ENCODE results near the gene RPS21. TPM values are rescaled to one million over a fixed set of nuclear protein-coding genes. Genes with fewer than 3 reads are reported as not detected.

RPS21 gene
- total RNA-seq, 1 experiment from 2014 or later = 2,488 TPM

DNA sequence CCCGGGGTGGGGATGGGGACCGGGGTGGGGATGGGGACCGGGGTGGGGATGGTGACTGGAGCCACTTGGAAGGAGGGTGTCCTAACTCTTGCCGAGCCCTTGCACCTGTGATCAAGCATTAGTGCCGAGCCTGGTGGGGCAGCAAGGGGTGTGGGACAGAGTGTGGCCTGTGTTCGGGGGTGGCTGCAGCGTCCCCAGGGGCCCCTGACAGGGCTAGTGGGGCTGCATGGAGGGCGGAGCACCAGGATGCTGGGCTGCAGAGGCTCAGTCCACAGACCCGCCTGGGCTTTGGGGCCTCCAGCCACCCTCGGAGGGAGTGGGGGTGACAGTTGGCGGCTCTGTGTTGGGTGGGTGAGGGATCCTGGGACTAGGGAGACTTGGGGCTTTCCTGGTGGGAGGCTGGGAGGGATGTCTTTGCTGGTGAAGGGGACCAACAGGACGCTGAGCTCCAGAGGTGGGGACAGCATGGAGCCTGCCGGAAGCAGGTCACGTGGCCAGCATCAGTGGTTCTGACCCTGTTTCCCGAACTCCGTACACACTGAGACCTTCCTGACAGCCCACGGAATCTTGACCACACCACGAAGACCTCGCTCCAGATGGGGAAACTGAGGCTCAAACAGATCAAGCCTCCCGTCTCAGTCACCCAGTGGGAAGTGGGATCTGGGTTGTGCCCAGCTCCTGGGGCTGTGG lies 35.9 kb downstream of the RPS21 start (continued):
- TF ChIP-seq POLR2AphosphoS5 (IDR thresholded peaks at IDR 0.05; ENCODE audit: low read depth, low read length) (no peak), YY1 (IDR thresholded peaks at IDR 0.05; ENCODE audit: extremely low read depth, insufficient replicate concordance, low read depth, low read length) (no peak), SRF (IDR thresholded peaks at IDR 0.05; ENCODE audit: low read depth) (no peak), EZH2phosphoT487 (IDR thresholded peaks at IDR 0.05; ENCODE audit: borderline replicate concordance) (no peak), JUND (IDR thresholded peaks at IDR 0.05) (no peak), SIN3A (IDR thresholded peaks at IDR 0.05; ENCODE audit: low read depth) (no peak)
- TF ChIP-seq, protein P1, sequence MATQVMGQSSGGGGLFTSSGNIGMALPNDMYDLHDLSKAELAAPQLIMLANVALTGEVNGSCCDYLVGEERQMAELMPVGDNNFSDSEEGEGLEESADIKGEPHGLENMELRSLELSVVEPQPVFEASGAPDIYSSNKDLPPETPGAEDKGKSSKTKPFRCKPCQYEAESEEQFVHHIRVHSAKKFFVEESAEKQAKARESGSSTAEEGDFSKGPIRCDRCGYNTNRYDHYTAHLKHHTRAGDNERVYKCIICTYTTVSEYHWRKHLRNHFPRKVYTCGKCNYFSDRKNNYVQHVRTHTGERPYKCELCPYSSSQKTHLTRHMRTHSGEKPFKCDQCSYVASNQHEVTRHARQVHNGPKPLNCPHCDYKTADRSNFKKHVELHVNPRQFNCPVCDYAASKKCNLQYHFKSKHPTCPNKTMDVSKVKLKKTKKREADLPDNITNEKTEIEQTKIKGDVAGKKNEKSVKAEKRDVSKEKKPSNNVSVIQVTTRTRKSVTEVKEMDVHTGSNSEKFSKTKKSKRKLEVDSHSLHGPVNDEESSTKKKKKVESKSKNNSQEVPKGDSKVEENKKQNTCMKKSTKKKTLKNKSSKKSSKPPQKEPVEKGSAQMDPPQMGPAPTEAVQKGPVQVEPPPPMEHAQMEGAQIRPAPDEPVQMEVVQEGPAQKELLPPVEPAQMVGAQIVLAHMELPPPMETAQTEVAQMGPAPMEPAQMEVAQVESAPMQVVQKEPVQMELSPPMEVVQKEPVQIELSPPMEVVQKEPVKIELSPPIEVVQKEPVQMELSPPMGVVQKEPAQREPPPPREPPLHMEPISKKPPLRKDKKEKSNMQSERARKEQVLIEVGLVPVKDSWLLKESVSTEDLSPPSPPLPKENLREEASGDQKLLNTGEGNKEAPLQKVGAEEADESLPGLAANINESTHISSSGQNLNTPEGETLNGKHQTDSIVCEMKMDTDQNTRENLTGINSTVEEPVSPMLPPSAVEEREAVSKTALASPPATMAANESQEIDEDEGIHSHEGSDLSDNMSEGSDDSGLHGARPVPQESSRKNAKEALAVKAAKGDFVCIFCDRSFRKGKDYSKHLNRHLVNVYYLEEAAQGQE (IDR thresholded peaks at IDR 0.05; ENCODE audit: low read depth) = no peak

DNA sequence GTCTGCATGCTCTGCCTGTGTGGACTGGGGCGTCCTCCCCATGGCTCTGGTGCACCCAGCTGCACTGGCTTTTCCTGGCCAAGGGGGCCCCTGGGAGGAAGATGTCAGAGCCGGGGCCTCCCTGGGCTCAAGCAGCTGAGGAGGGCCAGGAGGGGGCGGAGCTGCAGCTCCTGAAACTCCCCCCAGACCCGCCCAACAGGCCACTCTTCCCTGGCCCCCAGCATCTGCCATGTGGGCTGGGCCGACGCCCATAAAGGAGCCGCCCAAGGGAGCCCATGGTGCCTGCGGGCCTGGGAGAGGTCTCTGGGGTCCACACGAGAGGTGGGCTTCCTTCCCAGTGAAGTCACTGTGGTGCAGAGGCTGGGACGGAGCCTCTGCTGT lies 36.4 kb downstream of the RPS21 start:
- intact Hi-C loops (cut with micrococcal nuclease) = no loop called here
- Histone ChIP-seq H3K79me2 (ENCODE audit: insufficient read depth, low read length) (no peaks in the 10 kb centered on the region), H3K36me3 (ENCODE audit: control insufficient read depth in 1 of 2, insufficient read depth in 2 of 2, low read length in 2 of 2) (no peaks in the 10 kb centered on the region), H3K4me3 (replicated peaks in 1 of 2; ENCODE audit: low read depth in 1 of 2, low read length in 2 of 2) (no peak overlapping the region), H3K27ac (ENCODE audit: low read depth, low read length) (no peak overlapping the region), H3K9me3 (ENCODE audit: control insufficient read depth in 1 of 2, insufficient read depth in 1 of 2, low read depth in 1 of 2, low read length in 2 of 2) (no peaks in the 10 kb centered on the region), H3K9me2 (ENCODE audit: insufficient read depth) (no peaks in the 10 kb centered on the region), H3K4me2 (ENCODE audit: low read length) (no peak overlapping the region), H3K9ac (ENCODE audit: low read length) (no peak overlapping the region), H2AFZ (ENCODE audit: low read depth, low read length, poor library complexity, severe bottlenecking) (no peak overlapping the region), H4K20me1 (ENCODE audit: insufficient read depth) (no peaks in the 10 kb centered on the region), H3K27me3 (ENCODE audit: insufficient read depth, low read length) (no peaks in the 10 kb centered on the region), H3K4me1 (ENCODE audit: control insufficient read depth in 1 of 2, insufficient read depth in 2 of 2, low read length in 2 of 2) (peaks cover 19 to 29% of the 10 kb centered on the region in 2 experiments)
- ATAC-seq (no peak), DNase-seq (ENCODE audit: low read depth, low spot score) (no peak)
- ChIA-PET CTCF (no interaction called here), POLR2A (no interaction called here), RAD21 (ENCODE audit: low non-redundant PET in 1 of 2, low total read pairs in 2 of 2, uncharacterized antibody in 2 of 2, unreplicated experiment in 2 of 2) (interaction anchor here in 1 of 2 experiments (0.7 kb wide), 1 partner anchor 104 kb away, joined by 3 read pairs; no protein-coding TSS in a partner anchor)
- BruUV-seq (replicated peaks) = no TSS peak
- no peak for TF ChIP-seq TCF7L2 (IDR thresholded peaks at IDR 0.05; ENCODE audit: borderline replicate concordance, extremely low read depth, insufficient read depth, insufficient read length)
- TF ChIP-seq POLR2AphosphoS5 (IDR thresholded peaks at IDR 0.05; ENCODE audit: low read depth, low read length) = no peak
- TF ChIP-seq POLR2A (IDR thresholded peaks at IDR 0.05; ENCODE audit: borderline replicate concordance, extremely low read depth, insufficient read depth, insufficient read length) = no peak
- no peak for TF ChIP-seq SIN3A (IDR thresholded peaks at IDR 0.05; ENCODE audit: low read depth)
- no peak for TF ChIP-seq YY1 (IDR thresholded peaks at IDR 0.05; ENCODE audit: extremely low read depth, insufficient replicate concordance, low read depth, low read length)
- no peak for TF ChIP-seq EZH2phosphoT487 (IDR thresholded peaks at IDR 0.05; ENCODE audit: borderline replicate concordance)
- TF ChIP-seq CEBPB (IDR thresholded peaks at IDR 0.05; ENCODE audit: low read depth) = no peak
- TF ChIP-seq, protein P2, sequence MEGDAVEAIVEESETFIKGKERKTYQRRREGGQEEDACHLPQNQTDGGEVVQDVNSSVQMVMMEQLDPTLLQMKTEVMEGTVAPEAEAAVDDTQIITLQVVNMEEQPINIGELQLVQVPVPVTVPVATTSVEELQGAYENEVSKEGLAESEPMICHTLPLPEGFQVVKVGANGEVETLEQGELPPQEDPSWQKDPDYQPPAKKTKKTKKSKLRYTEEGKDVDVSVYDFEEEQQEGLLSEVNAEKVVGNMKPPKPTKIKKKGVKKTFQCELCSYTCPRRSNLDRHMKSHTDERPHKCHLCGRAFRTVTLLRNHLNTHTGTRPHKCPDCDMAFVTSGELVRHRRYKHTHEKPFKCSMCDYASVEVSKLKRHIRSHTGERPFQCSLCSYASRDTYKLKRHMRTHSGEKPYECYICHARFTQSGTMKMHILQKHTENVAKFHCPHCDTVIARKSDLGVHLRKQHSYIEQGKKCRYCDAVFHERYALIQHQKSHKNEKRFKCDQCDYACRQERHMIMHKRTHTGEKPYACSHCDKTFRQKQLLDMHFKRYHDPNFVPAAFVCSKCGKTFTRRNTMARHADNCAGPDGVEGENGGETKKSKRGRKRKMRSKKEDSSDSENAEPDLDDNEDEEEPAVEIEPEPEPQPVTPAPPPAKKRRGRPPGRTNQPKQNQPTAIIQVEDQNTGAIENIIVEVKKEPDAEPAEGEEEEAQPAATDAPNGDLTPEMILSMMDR (IDR thresholded peaks at IDR 0.05 in 2 of 3, conservative IDR thresholded peaks at IDR 0.05 in 1 of 3; ENCODE audit: borderline replicate concordance in 1 of 3, insufficient read depth in 1 of 3, low read depth in 2 of 3, low read length in 2 of 3) = no peak
- TF ChIP-seq ZFX (IDR thresholded peaks at IDR 0.05) = no peak
- no peak for TF ChIP-seq CBX3 (IDR thresholded peaks at IDR 0.05; ENCODE audit: low read depth)
- TF ChIP-seq EZH2 (IDR thresholded peaks at IDR 0.05) = no peak
- TF ChIP-seq, protein P3, sequence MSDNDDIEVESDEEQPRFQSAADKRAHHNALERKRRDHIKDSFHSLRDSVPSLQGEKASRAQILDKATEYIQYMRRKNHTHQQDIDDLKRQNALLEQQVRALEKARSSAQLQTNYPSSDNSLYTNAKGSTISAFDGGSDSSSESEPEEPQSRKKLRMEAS (IDR thresholded peaks at IDR 0.05) = no peak
- TF ChIP-seq, protein P4, sequence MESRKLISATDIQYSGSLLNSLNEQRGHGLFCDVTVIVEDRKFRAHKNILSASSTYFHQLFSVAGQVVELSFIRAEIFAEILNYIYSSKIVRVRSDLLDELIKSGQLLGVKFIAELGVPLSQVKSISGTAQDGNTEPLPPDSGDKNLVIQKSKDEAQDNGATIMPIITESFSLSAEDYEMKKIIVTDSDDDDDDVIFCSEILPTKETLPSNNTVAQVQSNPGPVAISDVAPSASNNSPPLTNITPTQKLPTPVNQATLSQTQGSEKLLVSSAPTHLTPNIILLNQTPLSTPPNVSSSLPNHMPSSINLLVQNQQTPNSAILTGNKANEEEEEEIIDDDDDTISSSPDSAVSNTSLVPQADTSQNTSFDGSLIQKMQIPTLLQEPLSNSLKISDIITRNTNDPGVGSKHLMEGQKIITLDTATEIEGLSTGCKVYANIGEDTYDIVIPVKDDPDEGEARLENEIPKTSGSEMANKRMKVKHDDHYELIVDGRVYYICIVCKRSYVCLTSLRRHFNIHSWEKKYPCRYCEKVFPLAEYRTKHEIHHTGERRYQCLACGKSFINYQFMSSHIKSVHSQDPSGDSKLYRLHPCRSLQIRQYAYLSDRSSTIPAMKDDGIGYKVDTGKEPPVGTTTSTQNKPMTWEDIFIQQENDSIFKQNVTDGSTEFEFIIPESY (IDR thresholded peaks at IDR 0.05; ENCODE audit: extremely low read depth, insufficient replicate concordance, low read length) = no peak
- TF ChIP-seq ELF1 (IDR thresholded peaks at IDR 0.05; ENCODE audit: borderline replicate concordance, low read depth) = no peak
- no peak for TF ChIP-seq JUND (IDR thresholded peaks at IDR 0.05)

Data from HCT116 (cell line).